Hepatocyte (in vitro differentiated cells): ENCODE measurements around the gene ISCU. TPM values are rescaled to one million over a fixed set of nuclear protein-coding genes. Genes with fewer than 3 reads are reported as not detected.

Experiments used
- DNase-seq: peaks from one replicate; pipeline ENCODE4 v3.0.0-alpha.2; 2016; ENCODE audit warnings: low spot score
- H2AFZ ChIP-seq: fragments of 200-600 bp; sonication (generic); 2 replicates; pipeline ENCODE4 v1.6.0; 2016; ENCODE audit warnings: antibody characterized with exemption, mild to moderate bottlenecking
- H3K27ac ChIP-seq: fragments of 200-600 bp; sonication (generic); 2 replicates; pipeline ENCODE4 v1.5.1; 2016; ENCODE audit warnings: mild to moderate bottlenecking
- H3K27me3 ChIP-seq: fragments of 200-600 bp; sonication (generic); 2 replicates; pipeline ENCODE4 v1.6.1; 2016
- H3K36me3 ChIP-seq: fragments of 200-600 bp; sonication (generic); replicated peaks from 2 replicates; pipeline ENCODE4 v1.5.1; 2016; ENCODE audit warnings: low read depth; ENCODE audit not compliant: insufficient read depth
- H3K4me1 ChIP-seq: fragments of 200-600 bp; sonication (generic); 2 replicates; pipeline ENCODE4 v1.5.1; 2016; ENCODE audit warnings: mild to moderate bottlenecking, moderate library complexity; ENCODE audit not compliant: insufficient read depth
- H3K4me2 ChIP-seq: fragments of 200-600 bp; sonication (generic); 2 replicates; pipeline ENCODE4 v1.6.0; 2016
- H3K4me3 ChIP-seq: fragments of 200-600 bp; sonication (generic); 2 replicates; pipeline ENCODE4 v1.5.1; 2016; ENCODE audit warnings: mild to moderate bottlenecking
- H3K79me2 ChIP-seq: fragments of 200-600 bp; sonication (generic); 2 replicates; pipeline ENCODE4 v1.6.0; 2017; ENCODE audit warnings: mild to moderate bottlenecking
- H3K9me2 ChIP-seq: fragments of 200-600 bp; sonication (generic); replicated peaks from 2 replicates; pipeline ENCODE4 v1.6.0; 2017; ENCODE audit warnings: mild to moderate bottlenecking; ENCODE audit not compliant: insufficient read depth
- H3K9me3 ChIP-seq: fragments of 200-600 bp; sonication (generic); 2 replicates; pipeline ENCODE4 v1.5.1; 2016; ENCODE audit warnings: low read depth, mild to moderate bottlenecking
- H4K20me1 ChIP-seq: fragments of 200-600 bp; sonication (generic); 2 replicates; pipeline ENCODE4 v1.6.0; 2016; ENCODE audit warnings: mild to moderate bottlenecking; ENCODE audit not compliant: insufficient read depth, poor library complexity, severe bottlenecking
- EZH2 ChIP-seq: fragments of 200-600 bp; sonication (generic); IDR thresholded peaks from 2 replicates; pipeline ENCODE4 v1.6.1; 2016; ENCODE audit warnings: antibody characterized with exemption, mild to moderate bottlenecking, borderline replicate concordance
- EZH2phosphoT487 ChIP-seq: fragments of 200-600 bp; sonication (generic); IDR thresholded peaks from one replicate; pipeline ENCODE4 v1.6.1; 2018; ENCODE audit warnings: antibody characterized with exemption, mild to moderate bottlenecking, low read depth, moderate library complexity; ENCODE audit not compliant: unreplicated experiment, severe bottlenecking
- WGBS: methylation state at CpG from one replicate; pipeline ENCODE4 v1.1.6; 2016; ENCODE audit warnings: low lambda C conversion rate; ENCODE audit errors: missing lambda C conversion rate; 5-methylcytosine and 5-hydroxymethylcytosine counted together
- polyA plus RNA-seq: library from polyadenylated mRNA; unstranded; fragments of >200 nt; fragmentation: Nextera tagmentation; extraction: Ambion mirVana; gene quantifications from 2 replicates; pipeline ENCODE4 v1.2.1, GENCODE V29; 2016
- total RNA-seq: library from RNA; depleted of rRNA; stranded (reverse); fragments of >200 nt; gene quantifications from 2 replicates; pipeline ENCODE4 v1.2.3, GENCODE V29; 2014
- TF ChIP-seq, protein P1 (sequence below): fragments of 200-600 bp; sonication (generic); IDR thresholded peaks from 2 replicates; pipeline ENCODE4 v1.5.1; 2016; ENCODE audit warnings: antibody characterized with exemption, mild to moderate bottlenecking; ENCODE audit not compliant: poor library complexity

Gene ISCU
- total and polyA plus RNA-seq, 2 experiments from 2014 or later = 116 to 149 TPM

DNA sequence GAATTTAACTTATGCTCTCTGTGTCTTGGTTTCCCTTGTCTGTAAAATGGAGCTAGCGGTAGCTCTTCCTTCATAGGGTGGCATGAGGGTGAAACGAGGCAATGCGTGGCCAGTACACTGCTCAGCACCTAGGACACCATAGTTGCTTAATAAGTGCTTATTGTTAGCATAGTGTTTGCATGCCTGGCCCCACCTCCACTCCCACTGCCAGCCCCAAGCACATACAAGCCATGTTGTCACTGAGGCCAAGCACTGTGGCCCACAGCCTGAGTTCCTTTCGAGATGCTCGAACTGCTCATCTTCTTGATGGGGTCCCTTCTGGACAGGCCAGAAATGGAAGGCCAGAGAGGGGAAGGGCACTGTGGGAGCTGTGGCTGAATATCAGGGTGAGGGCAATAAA is 46.5 kb upstream of the ISCU start:
- H3K4me1 ChIP-seq = peaks cover 6% of the 10 kb centered on the region
- peak overlapping the region; percentile 32 for H3K4me3 ChIP-seq
- no peaks in the 10 kb centered on the region for H3K9me2 ChIP-seq
- H3K79me2 ChIP-seq = no peaks in the 10 kb centered on the region
- H3K4me2 ChIP-seq = peak overlapping the region; percentile 85
- H3K36me3 ChIP-seq = no peaks in the 10 kb centered on the region
- no peaks in the 10 kb centered on the region for H3K27me3 ChIP-seq
- DNase-seq = no peak
- no peak overlapping the region for H3K27ac ChIP-seq
- no peaks in the 10 kb centered on the region for H3K9me3 ChIP-seq
- no peaks in the 10 kb centered on the region for H4K20me1 ChIP-seq
- H2AFZ ChIP-seq = no peak overlapping the region
- 81% methylated on average over 5 of the region's 5 CpGs for WGBS
- TF ChIP-seq EZH2phosphoT487 (no peak), EZH2 (no peak)
- TF ChIP-seq, protein P1, sequence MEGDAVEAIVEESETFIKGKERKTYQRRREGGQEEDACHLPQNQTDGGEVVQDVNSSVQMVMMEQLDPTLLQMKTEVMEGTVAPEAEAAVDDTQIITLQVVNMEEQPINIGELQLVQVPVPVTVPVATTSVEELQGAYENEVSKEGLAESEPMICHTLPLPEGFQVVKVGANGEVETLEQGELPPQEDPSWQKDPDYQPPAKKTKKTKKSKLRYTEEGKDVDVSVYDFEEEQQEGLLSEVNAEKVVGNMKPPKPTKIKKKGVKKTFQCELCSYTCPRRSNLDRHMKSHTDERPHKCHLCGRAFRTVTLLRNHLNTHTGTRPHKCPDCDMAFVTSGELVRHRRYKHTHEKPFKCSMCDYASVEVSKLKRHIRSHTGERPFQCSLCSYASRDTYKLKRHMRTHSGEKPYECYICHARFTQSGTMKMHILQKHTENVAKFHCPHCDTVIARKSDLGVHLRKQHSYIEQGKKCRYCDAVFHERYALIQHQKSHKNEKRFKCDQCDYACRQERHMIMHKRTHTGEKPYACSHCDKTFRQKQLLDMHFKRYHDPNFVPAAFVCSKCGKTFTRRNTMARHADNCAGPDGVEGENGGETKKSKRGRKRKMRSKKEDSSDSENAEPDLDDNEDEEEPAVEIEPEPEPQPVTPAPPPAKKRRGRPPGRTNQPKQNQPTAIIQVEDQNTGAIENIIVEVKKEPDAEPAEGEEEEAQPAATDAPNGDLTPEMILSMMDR = no peak

DNA sequence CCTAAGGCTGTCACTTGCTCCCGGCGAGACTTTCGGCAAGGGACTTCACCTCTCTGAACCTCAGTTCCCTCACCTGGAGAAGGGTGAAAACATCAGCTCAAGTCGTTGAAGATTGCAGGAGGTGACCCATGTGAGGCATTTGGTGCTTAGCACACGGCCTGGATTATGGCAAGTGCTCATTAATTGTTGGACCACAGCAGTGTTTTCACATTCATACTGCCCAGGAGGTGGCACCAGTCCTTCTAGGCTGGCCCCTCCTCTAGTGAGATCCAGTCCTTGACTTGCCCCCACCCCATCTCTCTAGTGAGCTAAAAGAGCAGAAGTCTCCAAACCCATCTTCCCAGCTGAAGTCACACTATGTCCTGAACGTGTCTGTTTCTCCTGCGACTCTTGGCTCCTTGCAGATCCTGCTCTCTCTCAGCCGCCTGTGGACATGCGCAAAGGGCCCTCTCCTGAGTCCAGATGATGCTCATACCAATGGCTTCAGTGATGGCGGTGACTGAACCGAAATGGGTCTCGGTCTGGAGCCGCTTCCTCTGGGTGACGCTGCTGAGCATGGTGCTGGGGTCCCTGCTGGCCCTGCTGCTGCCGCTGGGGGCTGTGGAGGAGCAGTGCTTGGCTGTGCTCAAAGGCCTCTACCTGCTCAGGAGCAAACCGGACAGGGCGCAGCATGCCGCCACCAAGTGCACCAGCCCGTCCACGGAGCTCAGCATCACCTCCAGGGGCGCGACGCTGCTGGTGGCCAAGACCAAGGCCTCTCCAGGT is 45.7 kb upstream of the ISCU start:
- H4K20me1 ChIP-seq = no peaks in the 10 kb centered on the region
- WGBS = 92% methylated on average over 23 of the region's 23 CpGs
- no peaks in the 10 kb centered on the region for H3K9me3 ChIP-seq
- no peaks in the 10 kb centered on the region for H3K27me3 ChIP-seq
- no peak for TF ChIP-seq EZH2
- TF ChIP-seq EZH2phosphoT487 = no peak
- TF ChIP-seq, protein P1 = no peak
- H3K4me1 ChIP-seq = peaks cover 6% of the 10 kb centered on the region
- H3K4me3 ChIP-seq = no peak overlapping the region
- no peak overlapping the region for H2AFZ ChIP-seq
- H3K9me2 ChIP-seq = no peaks in the 10 kb centered on the region
- no peaks in the 10 kb centered on the region for H3K79me2 ChIP-seq
- no peaks in the 10 kb centered on the region for H3K36me3 ChIP-seq
- no peak overlapping the region for H3K27ac ChIP-seq
- no peak for DNase-seq
- H3K4me2 ChIP-seq = no peak overlapping the region

DNA sequence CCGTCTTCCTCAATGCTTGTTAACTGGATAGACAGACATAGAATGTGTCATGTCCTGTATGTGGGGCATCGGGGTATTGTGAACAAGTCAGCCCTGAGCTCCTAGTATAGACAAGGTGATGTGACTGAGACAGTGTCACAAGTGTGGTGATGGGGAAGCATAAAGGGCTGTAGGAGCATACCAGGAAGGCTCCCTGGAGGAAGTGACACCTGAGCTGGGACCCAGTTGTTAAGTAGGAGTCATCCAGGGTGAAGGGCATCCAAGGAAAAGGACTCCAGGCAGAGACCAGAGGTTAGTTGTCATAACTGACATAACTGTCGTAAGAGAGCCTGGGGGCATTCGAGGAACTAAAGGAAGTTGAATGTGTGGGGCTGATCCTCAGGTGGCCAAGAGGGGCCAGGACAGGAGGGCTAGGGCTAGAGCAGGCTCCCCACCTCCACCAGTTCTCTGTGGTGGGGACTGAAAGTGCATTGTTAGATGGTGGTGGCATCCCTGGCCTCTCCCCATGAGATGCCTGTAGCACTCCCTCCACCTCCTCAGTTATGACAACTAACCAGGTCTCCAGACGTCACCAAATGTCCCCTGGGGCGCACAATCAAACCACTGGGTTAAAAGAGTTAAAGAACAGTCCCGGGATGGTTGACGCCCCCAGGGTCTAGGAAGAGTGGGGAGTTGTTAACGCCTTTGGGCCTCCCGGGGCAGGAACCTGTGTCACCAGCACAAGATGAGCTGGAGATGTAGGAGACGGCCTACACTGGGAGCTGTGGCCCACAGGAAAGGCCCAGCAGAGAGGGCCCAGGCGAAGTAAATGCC is 44.9 kb upstream of the ISCU start:
- Histone ChIP-seq H3K27me3 (no peaks in the 10 kb centered on the region), H3K4me1 (peaks cover 6% of the 10 kb centered on the region), H4K20me1 (no peaks in the 10 kb centered on the region), H2AFZ (no peak overlapping the region), H3K9me3 (no peaks in the 10 kb centered on the region), H3K9me2 (no peaks in the 10 kb centered on the region), H3K36me3 (no peaks in the 10 kb centered on the region), H3K27ac (no peak overlapping the region), H3K4me2 (no peak overlapping the region), H3K4me3 (no peak overlapping the region), H3K79me2 (no peaks in the 10 kb centered on the region)
- DNase-seq = no peak
- TF ChIP-seq EZH2 (no peak), EZH2phosphoT487 (no peak)
- TF ChIP-seq, protein P1 = no peak
- WGBS = 90% methylated on average over 12 of the region's 12 CpGs
